Germinal center (tissue), 1 donor: ENCODE data around the gene DAPK2.

Experiments
- DNase-seq: peaks from one replicate; pipeline ENCODE4 v3.0.0; 2012; ENCODE audit warnings: mixed read lengths, low spot score

DAPK2 gene

GRCh38 chr15:63942486-63943365 lies 103.6 kb downstream of the DAPK2 start:
- DNase-seq: no peak

- no peak for DNase-seq
Measured at GRCh38 chr15:63941698-63942465, 104.4 kb downstream of the DAPK2 start.

GRCh38 chr15:63940966-63941620 lies 105.2 kb downstream of the DAPK2 start:
- no peak for DNase-seq

GRCh38 chr15:63939531-63940130 lies 106.7 kb downstream of the DAPK2 start:
- DNase-seq: no peak

GRCh38 chr15:63938486-63939061 lies 107.7 kb downstream of the DAPK2 start:
- DNase-seq: no peak

GRCh38 chr15:63933522-63933921 lies 112.8 kb downstream of the DAPK2 start:
- no peak for DNase-seq

- DNase-seq: no peak
Measured at GRCh38 chr15:63931556-63931955, 114.7 kb downstream of the DAPK2 start.

GRCh38 chr15:63930034-63930433 lies 116.3 kb downstream of the DAPK2 start:
- DNase-seq: no peak

GRCh38 chr15:63928185-63928842 lies 118.0 kb downstream of the DAPK2 start:
- no peak for DNase-seq

- DNase-seq: no peak
Measured at GRCh38 chr15:63923993-63924950, 122.0 kb downstream of the DAPK2 start.

- no peak for DNase-seq
Measured at GRCh38 chr15:63922916-63923315, 123.4 kb downstream of the DAPK2 start.

GRCh38 chr15:63922261-63922904 lies 123.9 kb downstream of the DAPK2 start:
- no peak for DNase-seq

- no peak for DNase-seq
Measured at GRCh38 chr15:63920504-63921175, 125.6 kb downstream of the DAPK2 start.

- DNase-seq: no peak
Measured at GRCh38 chr15:63918901-63919348, 127.4 kb downstream of the DAPK2 start.

- no peak for DNase-seq
Measured at GRCh38 chr15:63918317-63918672, 128.0 kb downstream of the DAPK2 start.

GRCh38 chr15:63917588-63918316 lies 128.5 kb downstream of the DAPK2 start:
- DNase-seq: no peak

- no peak for DNase-seq
Measured at GRCh38 chr15:63915873-63916771, 130.2 kb downstream of the DAPK2 start.
